Neutrophil (primary cell): Measurements from ENCODE around the gene TNFAIP2.

Experiments used
- H3K27ac ChIP-seq: fragments of 200-600 bp; sonication (generic); 2 replicates; pipeline ENCODE4 v1.5.1; 2016; ENCODE audit warnings: mild to moderate bottlenecking, moderate library complexity
- H3K27me3 ChIP-seq: fragments of 200-600 bp; sonication (generic); 2 replicates; pipeline ENCODE4 v1.6.0; 2016; ENCODE audit warnings: mild to moderate bottlenecking
- H3K36me3 ChIP-seq: fragments of 200-600 bp; sonication (generic); 2 replicates; pipeline ENCODE4 v1.5.1; 2017
- H3K4me1 ChIP-seq, 2 experiments: fragments of 200-600 bp in 1 of 2; sonication (generic) in 1 of 2; 1 replicate in 1 of 2; 2 replicates in 1 of 2; pipeline versions ENCODE4 v1.5.1 to v1.6.1; 2013 to 2016; ENCODE audit warnings: low read depth in 1 of 2, low read length in 1 of 2, mild to moderate bottlenecking in 1 of 2, moderate library complexity in 1 of 2; ENCODE audit not compliant: control insufficient read depth in 1 of 2, insufficient read depth in 1 of 2
- H3K4me3 ChIP-seq, 2 experiments: fragments of 200-600 bp in 1 of 2; sonication (generic) in 1 of 2; 1 replicate in 1 of 2; 2 replicates in 1 of 2; pipeline ENCODE4 v1.5.1; 2013 to 2016; ENCODE audit warnings: low read depth in 1 of 2, low read length in 1 of 2, mild to moderate bottlenecking in 1 of 2, moderate library complexity in 1 of 2
- H3K9me3 ChIP-seq: fragments of 200-600 bp; sonication (generic); 2 replicates; pipeline ENCODE4 v1.5.1; 2016
- TF ChIP-seq, protein P1 (sequence below): fragments of 200-600 bp; sonication (generic); IDR thresholded peaks from 2 replicates; pipeline ENCODE4 v1.5.1; 2016; ENCODE audit warnings: antibody characterized with exemption

Gene TNFAIP2

DNA sequence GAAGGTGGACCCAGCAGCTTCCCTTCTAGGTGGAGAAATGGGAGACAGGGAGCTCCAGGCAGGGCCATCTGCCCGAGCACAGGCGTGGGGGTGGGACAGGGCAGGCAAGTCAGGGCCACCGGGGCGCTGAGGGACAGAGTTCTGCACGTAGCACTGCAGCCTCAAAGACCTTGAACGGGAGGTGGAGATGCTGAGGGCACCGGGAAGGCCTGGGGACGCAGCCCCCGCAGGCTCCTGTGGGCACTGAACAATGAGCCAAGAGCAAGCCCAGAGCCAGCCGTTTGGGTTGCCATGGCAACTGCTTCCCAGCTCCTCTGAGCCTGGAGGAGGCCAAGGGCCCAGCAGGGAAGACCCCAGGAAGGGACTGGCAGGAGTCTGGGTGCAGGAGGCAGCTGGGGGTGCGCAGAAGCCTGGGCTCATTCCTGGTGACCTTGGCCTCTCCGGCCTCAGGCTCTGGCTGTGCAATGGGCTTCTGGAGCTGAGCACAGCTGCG lies 35.9 kb upstream of the TNFAIP2 start:
- Histone ChIP-seq H3K4me1 (peaks cover 4 to 10% of the 10 kb centered on the region in 2 experiments), H3K27me3 (peaks cover 100% of the 10 kb centered on the region), H3K36me3 (no peaks in the 10 kb centered on the region), H3K4me3 (no peak overlapping the region), H3K9me3 (no peaks in the 10 kb centered on the region), H3K27ac (no peak overlapping the region)
- TF ChIP-seq, protein P1, sequence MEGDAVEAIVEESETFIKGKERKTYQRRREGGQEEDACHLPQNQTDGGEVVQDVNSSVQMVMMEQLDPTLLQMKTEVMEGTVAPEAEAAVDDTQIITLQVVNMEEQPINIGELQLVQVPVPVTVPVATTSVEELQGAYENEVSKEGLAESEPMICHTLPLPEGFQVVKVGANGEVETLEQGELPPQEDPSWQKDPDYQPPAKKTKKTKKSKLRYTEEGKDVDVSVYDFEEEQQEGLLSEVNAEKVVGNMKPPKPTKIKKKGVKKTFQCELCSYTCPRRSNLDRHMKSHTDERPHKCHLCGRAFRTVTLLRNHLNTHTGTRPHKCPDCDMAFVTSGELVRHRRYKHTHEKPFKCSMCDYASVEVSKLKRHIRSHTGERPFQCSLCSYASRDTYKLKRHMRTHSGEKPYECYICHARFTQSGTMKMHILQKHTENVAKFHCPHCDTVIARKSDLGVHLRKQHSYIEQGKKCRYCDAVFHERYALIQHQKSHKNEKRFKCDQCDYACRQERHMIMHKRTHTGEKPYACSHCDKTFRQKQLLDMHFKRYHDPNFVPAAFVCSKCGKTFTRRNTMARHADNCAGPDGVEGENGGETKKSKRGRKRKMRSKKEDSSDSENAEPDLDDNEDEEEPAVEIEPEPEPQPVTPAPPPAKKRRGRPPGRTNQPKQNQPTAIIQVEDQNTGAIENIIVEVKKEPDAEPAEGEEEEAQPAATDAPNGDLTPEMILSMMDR: no peak

DNA sequence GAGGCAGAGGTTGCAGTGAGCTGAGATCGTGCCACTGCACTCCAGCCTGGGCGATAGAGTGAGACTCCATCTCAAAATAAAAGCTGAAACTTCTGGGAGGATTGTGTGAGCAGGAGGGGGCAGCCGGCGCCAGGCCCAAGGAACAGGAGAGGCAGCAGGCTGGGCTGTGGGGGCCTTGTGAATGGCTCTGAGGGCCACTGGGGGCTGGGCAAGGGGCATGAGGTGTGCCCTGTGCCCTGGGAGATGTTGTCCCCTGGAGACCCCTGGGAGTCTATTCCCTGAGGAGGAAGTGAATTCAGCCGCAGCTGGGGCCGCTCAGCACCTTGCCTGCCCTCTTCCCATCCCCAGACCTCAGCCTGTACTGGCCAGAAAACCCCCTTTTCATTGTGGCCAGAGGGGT lies 34.3 kb upstream of the TNFAIP2 start:
- TF ChIP-seq, protein P1: no peak
- peaks cover 100% of the 10 kb centered on the region for H3K27me3 ChIP-seq
- H3K9me3 ChIP-seq: no peaks in the 10 kb centered on the region
- H3K36me3 ChIP-seq: no peaks in the 10 kb centered on the region
- no peak overlapping the region for H3K4me3 ChIP-seq
- H3K27ac ChIP-seq: no peak overlapping the region
- H3K4me1 ChIP-seq: peaks cover 4 to 10% of the 10 kb centered on the region in 2 experiments

DNA sequence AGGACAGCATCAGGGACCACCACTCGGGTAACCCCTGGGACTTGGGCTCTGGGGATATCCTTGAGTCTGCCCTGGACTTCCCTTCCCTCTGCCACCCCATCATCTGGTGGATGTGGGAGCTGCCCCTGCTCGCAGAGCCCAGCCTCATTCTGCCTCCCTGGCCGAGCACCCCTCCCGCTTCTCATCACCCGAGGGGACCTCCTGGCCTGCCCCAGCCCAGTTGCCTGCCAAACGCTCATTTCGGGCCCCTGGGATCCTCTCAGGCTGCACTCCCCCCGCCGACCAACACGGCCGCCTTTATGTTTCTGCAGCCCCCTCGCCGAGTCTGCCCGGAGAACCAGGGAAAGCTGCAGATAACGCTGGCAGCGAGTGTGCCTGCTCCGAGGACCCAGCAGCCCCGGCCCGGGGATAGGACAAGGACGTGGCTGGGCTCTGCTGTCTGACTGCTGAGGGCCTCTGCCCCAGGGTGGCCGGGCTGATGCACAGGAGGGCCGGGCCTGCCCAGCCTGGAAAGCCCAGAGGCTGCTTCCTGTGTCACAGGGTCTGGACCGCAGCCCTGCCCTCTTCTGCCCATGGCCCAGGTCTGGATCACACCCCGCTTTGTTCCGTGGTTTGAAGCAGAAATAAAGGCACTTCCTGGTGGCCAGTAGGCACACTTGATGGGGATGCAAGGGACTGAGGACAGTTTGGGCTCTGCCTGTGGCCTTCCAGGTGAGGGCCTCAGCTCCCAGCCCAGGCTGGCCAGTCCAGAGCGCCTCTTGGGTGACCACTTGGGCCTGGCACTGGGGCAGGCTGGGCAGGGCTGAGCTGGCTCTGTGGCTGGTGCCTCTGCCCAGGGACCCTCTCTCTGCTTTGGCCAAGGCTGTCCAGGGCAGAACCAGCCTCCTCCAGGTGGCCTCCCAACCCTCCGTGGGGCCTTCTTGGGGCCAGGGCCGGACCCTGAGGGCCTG lies 33.6 kb upstream of the TNFAIP2 start:
- no peak overlapping the region for H3K27ac ChIP-seq
- H3K9me3 ChIP-seq: no peaks in the 10 kb centered on the region
- H3K4me3 ChIP-seq: no peak overlapping the region
- peaks cover 4 to 10% of the 10 kb centered on the region in 2 experiments for H3K4me1 ChIP-seq
- peaks cover 94% of the 10 kb centered on the region for H3K27me3 ChIP-seq
- no peaks in the 10 kb centered on the region for H3K36me3 ChIP-seq
- TF ChIP-seq, protein P1: no peak

DNA sequence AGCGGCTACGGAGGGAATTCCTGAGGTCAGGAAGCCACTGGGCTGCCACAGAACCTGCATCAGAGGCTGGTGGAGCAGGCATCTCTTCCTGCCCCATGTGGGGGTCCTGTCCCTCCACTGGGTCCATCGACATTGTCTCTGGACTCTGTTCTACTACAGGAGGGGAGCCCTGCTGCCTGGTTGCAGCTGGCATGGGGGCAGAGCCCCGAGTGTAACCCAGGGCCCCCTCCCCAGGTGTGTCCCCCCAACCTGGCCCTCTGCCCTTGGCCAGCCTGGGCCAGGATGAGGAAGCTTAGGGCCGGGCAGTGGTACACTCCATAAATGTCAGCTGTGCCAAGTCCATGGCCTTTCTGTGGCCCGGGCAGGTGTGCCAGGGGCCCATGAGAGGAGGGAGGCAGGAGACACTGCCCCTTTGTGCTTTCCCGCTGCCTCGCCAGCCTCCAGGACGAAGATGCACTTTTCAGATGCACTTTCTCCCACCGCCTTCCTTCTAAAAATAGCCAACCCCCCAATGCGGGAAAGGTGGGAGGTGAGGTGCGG lies 32.7 kb upstream of the TNFAIP2 start:
- TF ChIP-seq, protein P1: no peak
- no peak overlapping the region for H3K27ac ChIP-seq
- H3K9me3 ChIP-seq: no peaks in the 10 kb centered on the region
- no peaks in the 10 kb centered on the region for H3K36me3 ChIP-seq
- peaks cover 90% of the 10 kb centered on the region for H3K27me3 ChIP-seq
- H3K4me1 ChIP-seq: peaks cover 4 to 10% of the 10 kb centered on the region in 2 experiments
- H3K4me3 ChIP-seq: no peak overlapping the region

DNA sequence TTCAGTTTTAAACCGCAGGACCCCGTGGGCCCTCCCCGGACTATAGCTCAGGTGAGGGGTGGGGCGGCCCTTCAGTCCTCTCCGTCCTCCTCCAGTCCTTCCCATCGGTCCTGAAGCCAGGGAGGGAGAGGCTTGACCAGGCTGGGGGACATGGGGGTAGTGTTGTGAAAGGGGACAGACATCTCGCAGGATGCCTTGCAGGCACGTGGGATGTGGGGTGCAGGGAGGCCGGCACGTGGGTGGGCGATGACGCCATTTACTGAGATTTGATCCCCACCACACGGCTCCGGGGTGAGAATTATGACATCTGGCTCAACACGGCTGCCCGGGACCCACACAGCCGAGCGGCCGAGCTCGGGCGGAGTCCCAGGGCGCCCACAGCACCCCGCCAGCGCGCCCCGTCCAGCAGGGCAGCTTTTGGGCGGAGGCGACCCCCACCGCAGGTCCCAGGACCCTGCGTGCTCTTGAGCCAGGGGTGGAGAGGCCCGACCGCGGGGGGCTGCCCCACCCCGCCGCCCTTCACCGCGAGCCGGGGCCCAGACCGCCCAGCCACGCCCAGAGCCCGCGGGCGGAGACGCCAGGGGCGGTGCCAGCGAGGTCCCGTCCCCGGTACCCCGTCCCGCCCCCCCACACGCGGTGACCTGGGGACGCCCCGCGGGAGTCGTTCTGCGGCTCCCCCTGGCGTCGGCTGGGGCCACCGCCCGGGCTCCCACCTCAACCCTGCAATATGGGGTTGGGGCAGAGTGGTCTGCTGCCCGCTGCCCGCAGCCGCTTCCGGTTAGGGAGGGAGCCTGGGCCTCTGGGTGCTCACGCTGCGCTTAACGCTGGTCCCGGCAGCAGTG lies 32.0 kb upstream of the TNFAIP2 start:
- Histone ChIP-seq H3K27ac (no peak overlapping the region), H3K36me3 (no peaks in the 10 kb centered on the region), H3K9me3 (no peaks in the 10 kb centered on the region), H3K4me3 (peak overlapping the region; percentile 49 to 51), H3K27me3 (peaks cover 83% of the 10 kb centered on the region), H3K4me1 (peaks cover 4 to 10% of the 10 kb centered on the region in 2 experiments)
- TF ChIP-seq, protein P1: no peak
